Upper lobe of left lung (tissue), 6 donors: ENCODE data around the gene SLC36A2. TPM values are rescaled to one million over a fixed set of nuclear protein-coding genes. Genes with fewer than 3 reads are reported as not detected.

Experiments used
- ATAC-seq, 2 donors: fragments of 200-7000 bp; cut with Tn5 transposase; one replicate each; pipeline ENCODE4 v1.9.1; 2022; ENCODE audit warnings: mild to moderate bottlenecking in 2 of 2, moderate library complexity in 2 of 2; ENCODE audit not compliant: low FRiP score in 2 of 2
- DNase-seq, 2 donors: peaks; one replicate each; pipeline ENCODE4 v3.0.0-alpha.2; 2019 to 2020
- H3K27ac ChIP-seq, 4 donors: fragments of 200-600 bp; sonication (generic); one replicate each; pipeline ENCODE4 v1.5.1; 2016 to 2019
- H3K27me3 ChIP-seq, 4 donors: fragments of 200-600 bp; sonication (generic); one replicate each; pipeline ENCODE4 v1.5.1; 2017 to 2019
- H3K36me3 ChIP-seq, 4 donors: fragments of 200-600 bp; sonication (generic); one replicate each; pipeline ENCODE4 v1.5.1; 2016 to 2019
- H3K4me1 ChIP-seq, 4 donors: fragments of 200-600 bp; sonication (generic); one replicate each; pipeline ENCODE4 v1.5.1; 2018 to 2019
- H3K4me3 ChIP-seq, 4 donors: fragments of 200-600 bp; sonication (generic); one replicate each; pipeline ENCODE4 v1.5.1; 2017 to 2019; ENCODE audit warnings: mild to moderate bottlenecking in 2 of 4, moderate library complexity in 1 of 4
- H3K9me3 ChIP-seq, 4 donors: fragments of 200-600 bp; sonication (generic); one replicate each; pipeline ENCODE4 v1.5.1; 2018 to 2019
- CTCF ChIP-seq, 6 experiments: fragments of 450-650 bp in 4 of 6; fragments of 200-600 bp in 2 of 6; sonication (generic) in 2 of 6; IDR thresholded peaks; one replicate each; pipeline ENCODE4 v1.5.1; 2016 to 2019; ENCODE audit warnings: antibody characterized with exemption in 6 of 6
- EP300 ChIP-seq, 4 donors: sonication (generic); formaldehyde crosslinking; IDR thresholded peaks; one replicate each; pipeline ENCODE4 v1.5.1; 2017; ENCODE audit warnings: antibody characterized with exemption in 4 of 4, control low read depth in 2 of 4
- POLR2A ChIP-seq, 4 donors: fragments of 450-650 bp; IDR thresholded peaks; one replicate each; pipeline ENCODE4 v1.5.1; 2016 to 2017; ENCODE audit warnings: antibody characterized with exemption in 4 of 4, mild to moderate bottlenecking in 2 of 4
- POLR2AphosphoS5 ChIP-seq, 2 donors: sonication (generic); formaldehyde crosslinking; IDR thresholded peaks; one replicate each; pipeline ENCODE4 v1.5.1; 2017; ENCODE audit warnings: antibody characterized with exemption in 2 of 2
- WGBS, 2 donors: methylation state at CpG; one replicate each; pipeline ENCODE4 v1.1.5; 2017 to 2018; 5-methylcytosine and 5-hydroxymethylcytosine counted together
- total RNA-seq, 6 donors: library from RNA; depleted of rRNA in 4 of 6; stranded (reverse); fragments of >200 nt in 4 of 6; gene quantifications; one replicate each; pipeline versions ENCODE4 v1.1.0 to v1.2.1, GENCODE V29; 2016 to 2021
- donor health status: DM: no; HTN: no; CAD: no; lungs with moderate emphysema.
- donor health status: DM: no; HTN: yes; CAD: no; lungs with severe emphysema.

The SLC36A2 gene
- total RNA-seq, 6 donors from 2014 or later, result not detected

GRCh38 chr5:151295138-151295537 lies 52.2 kb downstream of the SLC36A2 start:
- no peak for ATAC-seq
- no peaks in the 10 kb centered on the region for H3K9me3 ChIP-seq
- no peak overlapping the region for H3K4me3 ChIP-seq
- DNase-seq, result peak in 1 of 2 donors; percentile 62
- H3K27me3 ChIP-seq, result no peaks in the 10 kb centered on the region
- TF ChIP-seq POLR2AphosphoS5 (IDR thresholded peaks at IDR 0.05), result no peak
- TF ChIP-seq POLR2A (IDR thresholded peaks at IDR 0.05), result peak in 1 of 4 donors; percentile 8
- TF ChIP-seq CTCF (IDR thresholded peaks at IDR 0.05), result no peak
- peak in 1 of 4 donors; percentile 81 for TF ChIP-seq EP300 (IDR thresholded peaks at IDR 0.05)
- H3K36me3 ChIP-seq, result no peaks in the 10 kb centered on the region
- H3K27ac ChIP-seq, result no peak overlapping the region
- WGBS, 2 donors, result 57 to 68% methylated on average over 5 of the region's 5 CpGs
- peaks cover 0 to 11% (median 0%) of the 10 kb centered on the region in 4 donors for H3K4me1 ChIP-seq

- WGBS, 2 donors, result 35 to 47% methylated on average over 4 of the region's 4 CpGs
These were observed 53.7 kb downstream of the SLC36A2 start for GRCh38 chr5:151293624-151294023.

GRCh38 chr5:151288180-151288579 lies 59.2 kb downstream of the SLC36A2 start:
- Histone ChIP-seq H3K27me3 (no peaks in the 10 kb centered on the region), H3K4me3 (no peak overlapping the region), H3K9me3 (no peaks in the 10 kb centered on the region), H3K27ac (no peak overlapping the region), H3K36me3 (no peaks in the 10 kb centered on the region), H3K4me1 (no peaks in the 10 kb centered on the region)
- ATAC-seq (no peak), DNase-seq (no peak)
- 48 to 67% methylated on average over 2 of the region's 2 CpGs for WGBS, 2 donors
- no peak for TF ChIP-seq POLR2A (IDR thresholded peaks at IDR 0.05)

More at GRCh38 chr5:151293624-151294023, 53.7 kb downstream of the SLC36A2 start:
- H3K4me1 ChIP-seq, result peaks cover 0 to 11% (median 0%) of the 10 kb centered on the region in 4 donors
- H3K27me3 ChIP-seq, result no peaks in the 10 kb centered on the region
- no peak overlapping the region for H3K4me3 ChIP-seq
- no peaks in the 10 kb centered on the region for H3K36me3 ChIP-seq
- ATAC-seq, result no peak
- TF ChIP-seq POLR2AphosphoS5 (IDR thresholded peaks at IDR 0.05), result no peak
- no peak for TF ChIP-seq EP300 (IDR thresholded peaks at IDR 0.05)
- TF ChIP-seq CTCF (IDR thresholded peaks at IDR 0.05), result no peak
- TF ChIP-seq POLR2A (IDR thresholded peaks at IDR 0.05), result no peak
- H3K27ac ChIP-seq, result no peak overlapping the region
- DNase-seq, result no peak
- H3K9me3 ChIP-seq, result no peaks in the 10 kb centered on the region

GRCh38 chr5:151286246-151286645 lies 61.1 kb downstream of the SLC36A2 start:
- Histone ChIP-seq H3K27me3 (no peaks in the 10 kb centered on the region), H3K4me1 (no peaks in the 10 kb centered on the region), H3K9me3 (no peaks in the 10 kb centered on the region), H3K27ac (no peak overlapping the region), H3K36me3 (no peaks in the 10 kb centered on the region), H3K4me3 (no peak overlapping the region)
- DNase-seq, result no peak
- ATAC-seq, result no peak
- 91% methylated on average over 1 of the region's 1 CpG for WGBS, 2 donors
- TF ChIP-seq POLR2AphosphoS5 (IDR thresholded peaks at IDR 0.05) (no peak), POLR2A (IDR thresholded peaks at IDR 0.05) (no peak)

- Histone ChIP-seq H3K4me1 (no peaks in the 10 kb centered on the region), H3K36me3 (no peaks in the 10 kb centered on the region), H3K27me3 (no peaks in the 10 kb centered on the region), H3K9me3 (no peaks in the 10 kb centered on the region), H3K27ac (no peak overlapping the region), H3K4me3 (no peak overlapping the region)
- whole genome bisulfite sequencing, 2 donors, result 77 to 81% methylated on average over 5 of the region's 5 CpGs
- ATAC-seq, result no peak
- no peak for DNase-seq
- TF ChIP-seq CTCF (IDR thresholded peaks at IDR 0.05), result no peak
- no peak for TF ChIP-seq POLR2AphosphoS5 (IDR thresholded peaks at IDR 0.05)
- TF ChIP-seq POLR2A (IDR thresholded peaks at IDR 0.05), result no peak
- no peak for TF ChIP-seq EP300 (IDR thresholded peaks at IDR 0.05)
These were observed 61.7 kb downstream of the SLC36A2 start for GRCh38 chr5:151285683-151286082.

- H3K36me3 ChIP-seq, result no peaks in the 10 kb centered on the region
- no peak overlapping the region for H3K4me3 ChIP-seq
- no peak overlapping the region for H3K27ac ChIP-seq
- WGBS, 2 donors, result 34 to 42% methylated on average over 8 of the region's 8 CpGs
- DNase-seq (no peak), ATAC-seq (no peak)
- TF ChIP-seq CTCF (IDR thresholded peaks at IDR 0.05) (peak in 2 of 6 experiments; percentile 6 to 20), EP300 (IDR thresholded peaks at IDR 0.05) (no peak)
- H3K4me1 ChIP-seq, result no peaks in the 10 kb centered on the region
- no peaks in the 10 kb centered on the region for H3K9me3 ChIP-seq
- no peaks in the 10 kb centered on the region for H3K27me3 ChIP-seq
These were observed 62.9 kb downstream of the SLC36A2 start for GRCh38 chr5:151284392-151284967.
